ENCODE results near the gene PPP2R2C.

The PPP2R2C gene

GRCh38 chr4:6290769-6291547 is 181.5 kb downstream of the PPP2R2C start:
- no peak overlapping the region for H3K4me3 ChIP-seq (ENCODE audit: low read depth, low read length)
- TF ChIP-seq, protein P1, sequence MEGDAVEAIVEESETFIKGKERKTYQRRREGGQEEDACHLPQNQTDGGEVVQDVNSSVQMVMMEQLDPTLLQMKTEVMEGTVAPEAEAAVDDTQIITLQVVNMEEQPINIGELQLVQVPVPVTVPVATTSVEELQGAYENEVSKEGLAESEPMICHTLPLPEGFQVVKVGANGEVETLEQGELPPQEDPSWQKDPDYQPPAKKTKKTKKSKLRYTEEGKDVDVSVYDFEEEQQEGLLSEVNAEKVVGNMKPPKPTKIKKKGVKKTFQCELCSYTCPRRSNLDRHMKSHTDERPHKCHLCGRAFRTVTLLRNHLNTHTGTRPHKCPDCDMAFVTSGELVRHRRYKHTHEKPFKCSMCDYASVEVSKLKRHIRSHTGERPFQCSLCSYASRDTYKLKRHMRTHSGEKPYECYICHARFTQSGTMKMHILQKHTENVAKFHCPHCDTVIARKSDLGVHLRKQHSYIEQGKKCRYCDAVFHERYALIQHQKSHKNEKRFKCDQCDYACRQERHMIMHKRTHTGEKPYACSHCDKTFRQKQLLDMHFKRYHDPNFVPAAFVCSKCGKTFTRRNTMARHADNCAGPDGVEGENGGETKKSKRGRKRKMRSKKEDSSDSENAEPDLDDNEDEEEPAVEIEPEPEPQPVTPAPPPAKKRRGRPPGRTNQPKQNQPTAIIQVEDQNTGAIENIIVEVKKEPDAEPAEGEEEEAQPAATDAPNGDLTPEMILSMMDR (IDR thresholded peaks at IDR 0.05; ENCODE audit: borderline replicate concordance, insufficient read depth, low read depth, low read length), result no peak

DNA sequence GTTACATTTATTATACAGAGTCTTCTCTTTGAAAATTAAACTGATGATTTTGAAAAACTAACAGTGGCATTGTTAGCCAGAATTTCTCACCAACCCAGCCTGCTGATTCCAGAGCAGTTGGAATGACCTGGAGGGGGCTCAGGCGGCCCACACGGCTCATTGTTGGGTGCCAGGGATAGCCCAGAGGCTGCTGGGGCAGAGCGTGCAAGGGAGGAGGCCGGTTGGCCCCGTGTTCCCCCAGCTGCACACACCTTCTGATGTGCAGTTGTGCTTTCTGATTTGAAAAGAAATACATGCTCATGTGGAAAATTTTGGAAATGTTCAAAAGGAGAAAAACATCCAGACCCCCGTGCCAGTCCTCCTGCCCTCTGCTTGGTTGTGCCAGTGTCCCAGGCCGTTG is 182.2 kb downstream of the PPP2R2C start:
- TF ChIP-seq, protein P1 (IDR thresholded peaks at IDR 0.05; ENCODE audit: borderline replicate concordance, insufficient read depth, low read depth, low read length), result no peak
- H3K4me3 ChIP-seq (ENCODE audit: low read depth, low read length), result no peak overlapping the region

DNA sequence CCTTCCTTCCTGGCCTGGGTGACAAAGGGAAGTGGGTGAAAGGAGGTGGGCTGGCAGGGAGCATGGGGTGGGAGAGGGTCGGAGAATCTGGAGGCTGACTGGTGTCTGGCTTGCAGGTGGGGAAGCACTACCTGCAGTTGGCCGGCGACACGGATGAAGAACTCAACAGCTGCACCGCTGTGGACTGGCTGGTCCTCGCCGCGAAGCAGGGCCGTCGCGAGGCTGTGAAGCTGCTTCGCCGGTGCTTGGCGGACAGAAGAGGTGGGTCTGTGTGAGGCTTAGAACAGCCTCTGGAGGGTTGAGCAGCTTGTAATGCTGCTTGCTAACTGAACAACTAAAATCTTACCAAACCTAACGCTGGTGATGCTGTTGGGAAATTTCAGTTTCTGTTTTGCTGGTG is 183.5 kb downstream of the PPP2R2C start:
- TF ChIP-seq, protein P1 (IDR thresholded peaks at IDR 0.05; ENCODE audit: borderline replicate concordance, insufficient read depth, low read depth, low read length), result no peak
- H3K4me3 ChIP-seq (ENCODE audit: low read depth, low read length), result no peak overlapping the region

GRCh38 chr4:6288342-6288741 is 184.1 kb downstream of the PPP2R2C start:
- no peak overlapping the region for H3K4me3 ChIP-seq (ENCODE audit: low read depth, low read length)
- TF ChIP-seq, protein P1 (IDR thresholded peaks at IDR 0.05; ENCODE audit: borderline replicate concordance, insufficient read depth, low read depth, low read length), result no peak

DNA sequence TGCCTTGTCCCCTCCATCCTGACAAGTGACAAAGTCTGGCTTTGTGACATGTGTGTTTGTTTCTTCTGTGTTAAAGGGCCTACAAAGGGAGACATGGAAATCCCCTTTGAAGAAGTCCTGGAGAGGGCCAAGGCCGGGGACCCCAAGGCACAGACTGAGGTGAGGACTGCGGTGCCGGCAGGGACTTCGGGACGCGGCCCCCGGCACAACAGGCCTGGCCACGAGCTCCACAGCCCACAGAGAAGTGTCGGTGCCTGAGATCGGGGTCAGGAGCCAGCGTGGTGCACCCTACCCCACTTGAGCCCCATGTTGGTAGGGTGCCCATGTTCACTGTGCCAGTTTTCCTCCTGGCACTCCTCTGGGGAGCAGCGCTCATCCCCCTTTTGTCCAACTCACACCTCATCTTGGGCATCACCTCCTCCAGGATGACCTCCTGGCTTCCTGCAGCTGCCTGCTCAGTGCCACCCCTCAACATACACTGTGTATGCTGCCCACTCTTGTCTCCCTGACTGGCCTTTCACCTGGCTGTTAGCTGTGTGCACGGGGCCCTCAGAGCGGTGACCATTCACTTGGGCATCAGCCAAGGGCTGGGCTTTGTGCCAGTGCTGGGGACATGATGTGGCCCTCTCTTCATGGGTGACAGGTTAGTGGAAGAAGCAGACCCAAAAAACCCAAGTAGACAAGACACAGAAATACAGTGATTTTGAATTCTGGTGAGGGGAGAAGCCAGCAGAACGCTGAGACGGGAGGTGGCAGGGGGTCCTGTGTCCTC is 185.2 kb downstream of the PPP2R2C start:
- TF ChIP-seq, protein P1 (IDR thresholded peaks at IDR 0.05; ENCODE audit: borderline replicate concordance, insufficient read depth, low read depth, low read length), result no peak
- H3K4me3 ChIP-seq (ENCODE audit: low read depth, low read length), result no peak overlapping the region

DNA sequence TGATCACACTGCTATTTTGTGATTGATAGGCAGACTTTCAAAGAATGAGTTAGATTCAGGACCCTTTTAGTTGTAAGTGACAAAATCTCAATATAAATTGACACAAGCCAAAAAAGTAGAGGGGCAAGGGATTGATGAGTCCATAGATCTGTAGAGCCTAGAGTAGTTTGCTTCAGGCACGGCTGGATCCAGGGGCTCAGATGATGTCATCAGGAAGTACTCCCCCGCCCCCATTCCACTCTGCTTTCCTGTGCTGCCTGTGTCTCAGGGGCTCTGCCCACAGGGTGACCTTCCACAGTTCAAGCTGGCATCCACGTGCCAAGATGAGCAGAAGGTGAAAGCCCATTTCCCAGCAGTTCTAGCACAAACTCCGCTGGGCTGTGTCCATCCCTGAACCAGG is 189.1 kb downstream of the PPP2R2C start:
- TF ChIP-seq, protein P1 (IDR thresholded peaks at IDR 0.05; ENCODE audit: borderline replicate concordance, insufficient read depth, low read depth, low read length), result no peak
- H3K4me3 ChIP-seq (ENCODE audit: low read depth, low read length), result no peak overlapping the region
